ENCODE results near the gene AK1. TPM values are rescaled to one million over a fixed set of nuclear protein-coding genes. Genes with fewer than 3 reads are reported as not detected.

AK1 gene
- total and polyA plus RNA-seq, 9 of the 15 experiments (the other 6 are each of a cell fraction or from before 2014, with no cell fraction given) = 10.1 to 71.8 (median 39.0) TPM

- TF ChIP-seq RNF219 (CRISPR knock-in tag; IDR thresholded peaks at IDR 0.05) (no peak), STAG1 (CRISPR knock-in tag; IDR thresholded peaks at IDR 0.05; ENCODE audit: borderline replicate concordance) (no peak), GTF2B (IDR thresholded peaks at IDR 0.05; ENCODE audit: extremely low read depth, insufficient read length) (no peak), ZNF589 (CRISPR knock-in tag; IDR thresholded peaks at IDR 0.05; ENCODE audit: low read depth) (0 out of 2 replicates have a peak, but pooled peaks have one; percentile 49), NONO (IDR thresholded peaks at IDR 0.05; ENCODE audit: low read depth in 2 of 2, low read length in 1 of 2) (no peak), RBM25 (IDR thresholded peaks at IDR 0.05; ENCODE audit: low read depth, low read length, severe bottlenecking) (no peak), POLR2H (tag; IDR thresholded peaks at IDR 0.05; ENCODE audit: low read depth) (no peak), PHB2 (IDR thresholded peaks at IDR 0.05; ENCODE audit: low read depth) (0 out of 2 replicates have a peak, but pooled peaks have one; percentile 28), ATF1 (CRISPR knock-in tag; IDR thresholded peaks at IDR 0.05) (no peak), ATF1 (tag; IDR thresholded peaks at IDR 0.05) (0 out of 2 replicates have a peak, but pooled peaks have one; percentile 9), ZNF280A (IDR thresholded peaks at IDR 0.05; ENCODE audit: low read depth, partially characterized antibody) (no peak), ZNF318 (IDR thresholded peaks at IDR 0.05; ENCODE audit: borderline replicate concordance in 1 of 2, low read depth in 1 of 2) (no peak), IRF2 (CRISPR knock-in tag; IDR thresholded peaks at IDR 0.05) (peak; percentile 57; the same call in 1 of the 2 replicates)
Measured at GRCh38 chr9:127865645-127866464, 11.6 kb downstream of the AK1 start (continued).
